ENCODE measurements around the gene NAB1. TPM values are rescaled to one million over a fixed set of nuclear protein-coding genes. Genes with fewer than 3 reads are reported as not detected.

Gene NAB1
- total RNA-seq, 1 experiment from 2014 or later: 52.1 TPM

DNA sequence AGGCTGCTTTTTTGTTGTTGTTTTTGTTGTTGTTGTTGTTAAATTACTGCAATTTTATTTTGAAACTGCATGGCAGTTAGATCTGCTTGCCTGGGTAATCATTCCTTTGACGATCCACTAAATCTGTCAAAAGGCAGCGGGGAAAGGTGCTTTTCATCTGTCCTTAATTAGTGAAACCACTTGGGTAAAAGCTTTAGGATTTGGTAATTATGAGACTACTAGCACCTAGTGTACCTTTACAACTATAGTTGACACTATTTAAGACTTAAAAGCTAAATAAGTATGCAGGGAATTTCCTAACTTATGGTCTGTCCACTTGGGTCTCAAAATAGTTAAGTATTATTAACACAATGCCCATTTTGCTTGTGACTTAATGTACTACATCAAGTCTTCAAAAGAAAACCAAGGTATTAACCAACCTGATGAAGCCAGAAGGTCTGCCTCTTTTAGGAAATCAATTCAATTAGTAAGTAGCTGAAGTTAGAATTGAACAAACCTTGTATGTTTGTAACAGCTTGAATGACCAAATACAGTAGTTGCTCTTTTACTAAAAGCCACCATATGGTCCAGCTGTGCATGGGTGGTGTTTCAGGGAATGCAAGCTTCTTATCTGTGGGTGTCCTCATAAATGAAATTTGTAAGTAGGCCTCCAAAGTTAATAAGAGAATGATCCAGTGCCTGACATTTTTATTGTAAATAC, 44.8 kb downstream of the NAB1 start:
- Mint-ChIP-seq H3K27ac (ENCODE audit: unreplicated experiment) (no peak overlapping the region), H3K36me3 (ENCODE audit: insufficient read depth, unreplicated experiment) (no peaks in the 10 kb centered on the region), H3K9me3 (ENCODE audit: low read depth, unreplicated experiment) (no peaks in the 10 kb centered on the region), H3K4me1 (ENCODE audit: low read depth, unreplicated experiment) (peaks cover 11% of the 10 kb centered on the region), H3K27me3 (ENCODE audit: unreplicated experiment) (no peaks in the 10 kb centered on the region), H3K4me3 (ENCODE audit: low read depth, unreplicated experiment) (no peak overlapping the region)
- TF ChIP-seq CTCF (IDR thresholded peaks at IDR 0.05; ENCODE audit: unreplicated experiment): no peak
- CTCF ChIA-PET: interaction anchor here (1.4 kb wide), 1 partner anchor 13 kb away, joined by 4 read pairs; no protein-coding TSS in a partner anchor
- intact Hi-C loops (cut with micrococcal nuclease; ENCODE audit: unreplicated experiment): no loop called here
- no TSS peak for BruUV-seq (replicated peaks)
- DNase-seq: no peak

DNA sequence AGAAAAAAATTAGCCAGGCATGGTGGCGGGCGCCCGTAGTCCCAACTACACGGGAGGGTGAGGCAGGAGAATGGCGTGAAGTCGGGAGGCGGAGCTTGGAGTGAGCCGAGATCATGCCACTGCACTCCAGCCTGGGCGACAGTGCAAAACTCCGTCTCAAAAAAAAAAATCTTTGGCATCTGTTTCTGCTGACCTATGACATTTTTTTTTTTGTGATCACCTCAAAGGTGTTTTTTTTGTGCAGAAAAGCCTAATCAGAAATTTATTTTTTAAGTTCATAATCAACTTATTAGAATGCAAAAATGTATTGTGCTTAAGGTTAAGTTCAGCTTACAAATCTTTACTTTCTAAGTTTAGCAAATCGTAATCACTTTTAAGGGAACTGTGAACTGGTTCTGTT, 45.6 kb downstream of the NAB1 start:
- intact Hi-C loops (cut with micrococcal nuclease; ENCODE audit: unreplicated experiment): no loop called here
- CTCF ChIA-PET: no interaction called here
- TF ChIP-seq CTCF (IDR thresholded peaks at IDR 0.05; ENCODE audit: unreplicated experiment): no peak

DNA sequence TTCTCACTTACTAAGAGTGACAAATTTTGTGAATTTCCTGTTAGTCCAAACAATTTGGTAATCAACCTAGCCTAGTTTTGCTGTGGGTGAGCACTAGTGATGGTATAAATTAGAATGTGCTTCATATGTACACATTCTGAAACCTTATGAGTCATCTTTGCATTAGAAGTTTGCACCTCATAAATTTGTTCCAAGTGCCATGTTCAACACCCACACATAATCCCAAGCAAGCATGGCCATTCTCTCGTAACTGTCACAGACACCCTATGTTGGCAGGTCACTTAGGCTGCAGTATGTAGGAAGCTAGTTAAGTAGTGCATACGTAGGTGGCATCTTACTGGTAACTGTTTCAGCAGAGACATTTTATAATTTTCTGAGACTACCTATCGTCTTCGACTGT, 46.9 kb downstream of the NAB1 start:
- Mint-ChIP-seq H3K36me3 (ENCODE audit: insufficient read depth, unreplicated experiment) (no peaks in the 10 kb centered on the region), H3K27me3 (ENCODE audit: unreplicated experiment) (no peaks in the 10 kb centered on the region), H3K4me3 (ENCODE audit: low read depth, unreplicated experiment) (no peak overlapping the region), H3K9me3 (ENCODE audit: low read depth, unreplicated experiment) (no peaks in the 10 kb centered on the region), H3K4me1 (ENCODE audit: low read depth, unreplicated experiment) (peaks cover 9% of the 10 kb centered on the region), H3K27ac (ENCODE audit: unreplicated experiment) (no peak overlapping the region)
- CTCF ChIA-PET: no interaction called here
- intact Hi-C loops (cut with micrococcal nuclease; ENCODE audit: unreplicated experiment): loop anchor here (5.0 kb wide), 1 partner anchor 107 kb away; no protein-coding TSS in a partner anchor
- no TSS peak for BruUV-seq (replicated peaks)
- no peak for TF ChIP-seq CTCF (IDR thresholded peaks at IDR 0.05; ENCODE audit: unreplicated experiment)
- DNase-seq: no peak

More for the DNA sequence above, 45.6 kb downstream of the NAB1 start:
- BruUV-seq (replicated peaks): no TSS peak
- Mint-ChIP-seq H3K27me3 (ENCODE audit: unreplicated experiment) (no peaks in the 10 kb centered on the region), H3K36me3 (ENCODE audit: insufficient read depth, unreplicated experiment) (no peaks in the 10 kb centered on the region), H3K9me3 (ENCODE audit: low read depth, unreplicated experiment) (no peaks in the 10 kb centered on the region), H3K27ac (ENCODE audit: unreplicated experiment) (no peak overlapping the region), H3K4me3 (ENCODE audit: low read depth, unreplicated experiment) (no peak overlapping the region), H3K4me1 (ENCODE audit: low read depth, unreplicated experiment) (peaks cover 18% of the 10 kb centered on the region)
- no peak for DNase-seq

GRCh38 chr2:190696792-190697398, 48.0 kb downstream of the NAB1 start:
- CTCF ChIA-PET: no interaction called here

More at GRCh38 chr2:190696792-190697398, 48.0 kb downstream of the NAB1 start:
- Mint-ChIP-seq H3K27ac (ENCODE audit: unreplicated experiment) (no peak overlapping the region), H3K4me3 (ENCODE audit: low read depth, unreplicated experiment) (no peak overlapping the region), H3K9me3 (ENCODE audit: low read depth, unreplicated experiment) (no peaks in the 10 kb centered on the region), H3K36me3 (ENCODE audit: insufficient read depth, unreplicated experiment) (no peaks in the 10 kb centered on the region), H3K27me3 (ENCODE audit: unreplicated experiment) (no peaks in the 10 kb centered on the region), H3K4me1 (ENCODE audit: low read depth, unreplicated experiment) (peaks cover 7% of the 10 kb centered on the region)
- intact Hi-C loops (cut with micrococcal nuclease; ENCODE audit: unreplicated experiment): loop anchor here (5.0 kb wide), 1 partner anchor 105 kb away; no protein-coding TSS in a partner anchor
- no TSS peak for BruUV-seq (replicated peaks)
- DNase-seq: no peak
- TF ChIP-seq CTCF (IDR thresholded peaks at IDR 0.05; ENCODE audit: unreplicated experiment): no peak
